ENCODE results near the gene SPEM1. TPM values are rescaled to one million over a fixed set of nuclear protein-coding genes. Genes with fewer than 3 reads are reported as not detected.

Gene SPEM1
- total and polyA plus RNA-seq, 2 of the 13 experiments (the other 11 are each of a cell fraction or from before 2014, with no cell fraction given), result not detected

- TF ChIP-seq CEBPZ (IDR thresholded peaks at IDR 0.05; ENCODE audit: low read length) (no peak), MBD4 (IDR thresholded peaks at IDR 0.05; ENCODE audit: borderline replicate concordance, low read length) (no peak), KLF6 (CRISPR knock-in tag; IDR thresholded peaks at IDR 0.05) (0 out of 2 replicates have a peak, but pooled peaks have one; percentile 26), CTCF (CRISPR knock-in tag; IDR thresholded peaks at IDR 0.05) (peak; percentile 81), HOMEZ (CRISPR knock-in tag; IDR thresholded peaks at IDR 0.05; ENCODE audit: low read depth) (no peak), SCMH1 (CRISPR knock-in tag; IDR thresholded peaks at IDR 0.05; ENCODE audit: borderline replicate concordance) (no peak), BRCA1 (CRISPR knock-in tag; IDR thresholded peaks at IDR 0.05) (no peak), TFAP4 (IDR thresholded peaks at IDR 0.05; ENCODE audit: borderline replicate concordance, low read depth) (no peak), ZNF264 (CRISPR knock-in tag; IDR thresholded peaks at IDR 0.05) (no peak), ZNF724P (CRISPR knock-in tag; IDR thresholded peaks at IDR 0.05; ENCODE audit: borderline replicate concordance) (0 out of 2 replicates have a peak, but pooled peaks have one; percentile 29), ARID4A (CRISPR knock-in tag; IDR thresholded peaks at IDR 0.05; ENCODE audit: borderline replicate concordance) (peak; percentile 37; the same call in 1 of the 2 replicates), KMT2A (CRISPR knock-in tag; IDR thresholded peaks at IDR 0.05) (peak; percentile 21; the same call in 1 of the 2 replicates), HIC2 (CRISPR knock-in tag; IDR thresholded peaks at IDR 0.05; ENCODE audit: low read depth) (peak; percentile 57; the same call in 1 of the 2 replicates), GPN1 (CRISPR knock-in tag; IDR thresholded peaks at IDR 0.05; ENCODE audit: borderline replicate concordance) (no peak)
Measured at GRCh38 chr17:7436556-7437368, 16.6 kb downstream of the SPEM1 start (continued).
